NCI-H510A (cell line): Measurements from ENCODE around the gene SUPT7L.
"Not testable (repeated sequence)": the region's sequence is repeated elsewhere in the genome, so short reads cannot be mapped to it uniquely, and the experiment has no call there.

ENCODE experiments used
- DNase-seq: peaks from one replicate; lab custom pipeline; 2025; lab: John Stamatoyannopoulos, UW

The SUPT7L gene

GRCh38 chr2:27638037-27638637 lies 25.3 kb downstream of the SUPT7L start:
- no peak for DNase-seq

- DNase-seq = no peak
These were observed 26.6 kb downstream of the SUPT7L start for GRCh38 chr2:27636766-27637165.

- DNase-seq = no peak
These were observed 29.1 kb downstream of the SUPT7L start for GRCh38 chr2:27634291-27634690.

- DNase-seq = not testable (repeated sequence)
These were observed 33.2 kb downstream of the SUPT7L start for GRCh38 chr2:27630257-27630656.

- DNase-seq = peak; percentile 73
These were observed 34.4 kb downstream of the SUPT7L start, which contains the start of the genes CCDC121 and GPN1 for GRCh38 chr2:27628767-27629709. Gene CCDC121 (minus strand): TSS chr2:27629012. CDS start chr2:27627799, 1,213 bp downstream. Gene GPN1 (plus strand): TSS chr2:27629050. CDS start chr2:27629059, 9 bp downstream.

- DNase-seq = no peak
These were observed 35.2 kb downstream of the SUPT7L start for GRCh38 chr2:27627963-27628766.

GRCh38 chr2:27626921-27627320 lies 36.5 kb downstream of the SUPT7L start:
- not testable (repeated sequence) for DNase-seq

- not testable (repeated sequence) for DNase-seq
These were observed 37.1 kb downstream of the SUPT7L start for GRCh38 chr2:27626323-27626722.

- DNase-seq = no peak
These were observed 38.5 kb downstream of the SUPT7L start for GRCh38 chr2:27624943-27625342.

GRCh38 chr2:27622921-27623384 lies 40.5 kb downstream of the SUPT7L start:
- no peak for DNase-seq

GRCh38 chr2:27621524-27621923 lies 41.9 kb downstream of the SUPT7L start:
- DNase-seq = no peak

- no peak for DNase-seq
These were observed 48.1 kb downstream of the SUPT7L start for GRCh38 chr2:27615316-27615715.

- DNase-seq = no peak
These were observed 49.4 kb downstream of the SUPT7L start for GRCh38 chr2:27613985-27614384.

- DNase-seq = no peak
These were observed 56.8 kb downstream of the SUPT7L start for GRCh38 chr2:27606611-27607010.
